Nucleus accumbens (tissue), 56 donors: ENCODE results near the gene KRTAP10-5.
"Not testable (repeated sequence)": the region's sequence is repeated elsewhere in the genome, so short reads cannot be mapped to it uniquely, and the experiment has no call there.

Source experiments
- DNase-seq, 56 donors: peaks; one replicate each; lab custom pipeline; 2025; lab: John Stamatoyannopoulos, UW

The KRTAP10-5 gene

DNA sequence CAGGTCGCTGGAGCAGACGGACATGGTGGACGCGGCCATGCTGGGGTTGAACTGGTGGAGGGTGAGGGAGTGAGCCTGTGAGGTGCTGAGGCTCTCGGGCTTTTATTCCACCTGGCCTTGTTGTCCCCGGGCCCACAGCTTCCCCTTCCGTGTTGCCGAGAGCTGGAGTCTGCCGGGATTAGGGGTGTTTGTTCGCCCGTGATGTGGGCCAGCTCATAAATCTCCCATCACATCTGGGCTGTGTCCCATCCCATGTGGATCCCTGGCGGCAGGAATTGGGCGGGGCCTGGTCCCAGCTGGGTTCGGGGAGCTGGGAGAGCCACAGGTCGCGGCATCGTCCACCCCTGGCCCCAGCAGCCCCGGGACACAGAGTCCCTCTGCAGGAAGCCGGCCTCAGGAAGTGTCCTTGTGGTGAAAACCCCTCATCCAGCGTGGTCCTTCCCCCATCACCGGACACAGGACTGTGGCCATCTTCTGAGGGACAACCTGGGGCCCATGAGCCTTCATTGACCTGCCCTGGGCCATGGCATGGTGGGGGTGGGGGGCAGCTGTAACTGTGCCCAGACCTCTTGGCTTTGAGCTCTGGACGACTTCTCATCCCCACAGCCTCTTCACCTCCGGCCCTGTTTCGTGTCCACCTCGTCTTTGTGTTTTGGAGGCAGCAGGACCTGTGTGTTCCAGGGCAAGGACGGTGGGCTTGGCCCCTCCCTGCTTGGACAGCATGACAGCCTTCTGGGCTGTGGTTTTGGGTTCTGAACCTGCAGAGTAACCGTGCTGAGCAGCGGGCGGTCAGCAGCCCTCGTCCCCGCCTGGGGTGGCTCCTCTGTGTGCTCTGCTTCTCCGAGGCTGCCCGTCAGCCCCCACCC is 12.3 kb upstream of the KRTAP10-5 start, which contains the start of gene KRTAP10-6:
TSS of gene KRTAP10-6 (minus strand) at position 60 of the 866 bp plus-strand sequence. CDS start at position 39, 21 bp downstream.
- no peak for DNase-seq

DNA sequence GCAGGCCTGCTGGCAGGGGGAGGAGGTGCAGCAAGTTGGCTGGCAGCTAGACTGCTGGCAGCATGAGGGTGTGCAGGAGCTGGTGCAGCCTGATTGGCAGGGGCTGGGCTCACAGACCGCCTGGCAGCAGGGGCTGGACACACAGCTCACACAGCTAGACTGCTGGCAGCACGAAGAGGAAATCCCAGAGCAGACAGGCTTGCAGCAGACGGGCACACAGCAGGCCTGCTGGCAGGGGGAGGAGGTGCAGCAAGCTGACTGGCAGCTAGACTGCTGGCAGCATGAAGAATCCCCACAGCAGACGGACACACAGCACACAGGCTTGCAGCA is 11.4 kb upstream of the KRTAP10-5 start:
- not testable (repeated sequence) for DNase-seq

DNA sequence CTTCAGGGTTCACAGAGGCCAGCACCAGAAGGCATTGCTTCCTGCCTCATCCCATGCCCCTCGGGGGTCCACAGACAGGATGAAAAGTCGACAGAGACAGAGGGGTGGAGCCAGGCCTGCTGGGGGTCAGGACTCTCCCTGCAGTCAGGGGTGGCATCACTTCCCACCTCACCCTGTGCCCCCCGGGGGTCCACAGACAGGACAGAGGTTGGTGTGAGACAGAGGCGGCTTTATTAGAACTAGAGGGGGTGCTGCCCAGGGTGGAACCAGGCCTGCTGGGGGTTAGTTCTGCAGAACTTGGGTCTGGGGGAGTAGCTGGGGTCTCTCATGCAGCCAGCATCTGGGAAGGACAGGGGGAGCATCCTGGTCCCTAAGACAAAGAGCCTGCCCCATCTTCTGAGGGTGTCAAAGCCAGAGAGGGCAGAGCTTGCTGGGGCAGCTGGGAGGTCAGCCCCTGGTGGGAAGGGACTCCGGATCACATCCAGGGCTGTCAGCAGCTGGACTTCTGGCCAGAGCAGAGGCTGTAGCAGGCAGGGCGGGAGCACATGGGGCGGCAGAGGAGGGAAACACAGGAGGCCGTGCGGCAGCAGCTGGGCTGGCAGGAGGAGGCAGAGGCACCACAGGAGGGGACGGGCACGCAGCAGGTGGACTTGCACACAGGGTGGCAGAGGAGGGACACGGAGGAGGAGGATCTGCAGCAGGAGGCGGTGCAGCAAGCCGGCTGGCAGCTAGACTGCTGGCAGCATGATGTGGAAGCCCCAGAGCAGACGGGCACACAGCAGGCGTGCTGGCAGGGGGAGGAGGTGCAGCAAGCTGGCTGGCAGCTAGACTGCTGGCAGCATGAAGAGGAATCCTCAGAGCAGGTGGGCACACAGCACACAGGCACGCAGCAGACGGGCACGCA is 10.7 kb upstream of the KRTAP10-5 start:
- not testable (repeated sequence) for DNase-seq

DNA sequence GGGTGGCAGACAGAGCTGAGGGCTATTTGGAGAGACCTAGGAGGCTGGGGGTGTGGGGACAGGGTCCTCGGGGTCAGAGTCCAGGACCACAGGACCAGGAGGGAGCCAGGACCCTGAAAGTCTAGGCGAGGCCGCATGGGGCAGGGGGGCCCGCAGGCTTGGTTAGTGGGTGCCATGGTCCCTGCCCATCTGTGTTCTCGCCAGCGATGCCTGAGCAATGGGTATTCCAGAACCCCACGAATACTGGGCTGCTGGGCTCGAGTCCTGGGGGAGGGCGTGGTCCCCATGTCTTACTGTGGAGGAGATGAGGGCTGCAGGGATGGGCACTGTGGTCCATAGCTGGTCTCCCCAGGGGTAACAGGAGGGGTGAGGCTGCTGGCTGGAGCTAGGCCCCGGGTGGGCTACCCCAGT is 9.9 kb upstream of the KRTAP10-5 start:
- DNase-seq: no peak

DNA sequence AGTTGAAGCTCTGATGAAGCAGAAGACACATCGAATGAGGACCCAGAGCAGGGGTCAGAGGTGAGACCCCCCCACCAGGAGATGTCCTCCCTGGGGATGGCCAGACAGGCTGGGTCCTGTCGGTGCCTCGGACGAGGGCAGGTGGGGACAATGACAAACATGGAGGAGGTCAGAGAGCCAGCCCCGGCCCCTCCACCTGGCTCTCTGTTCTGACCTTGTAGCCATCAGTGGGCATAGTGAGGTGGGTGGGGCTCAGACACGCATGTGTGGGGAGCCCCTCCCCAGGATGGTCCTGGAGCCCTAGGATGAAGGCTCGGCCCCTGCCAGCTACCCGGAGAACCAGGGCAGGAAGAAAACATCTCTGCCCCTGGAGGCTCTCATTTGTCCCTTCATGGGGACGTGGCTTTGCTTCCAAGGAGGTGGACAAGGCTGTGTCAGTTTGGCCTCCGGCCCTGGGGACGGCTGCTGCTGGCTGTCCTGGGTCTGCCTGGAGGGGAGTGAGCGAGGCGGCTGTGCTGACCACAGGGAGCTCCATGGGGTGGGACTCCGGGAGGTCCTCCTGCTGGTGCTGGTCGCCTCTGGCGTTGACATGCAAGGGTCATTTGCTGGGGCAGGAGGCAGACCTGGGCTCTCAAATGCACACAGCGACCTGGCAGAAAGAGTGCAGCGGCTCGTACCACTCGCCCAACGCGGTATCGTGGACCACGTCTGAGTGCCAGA is 9.3 kb upstream of the KRTAP10-5 start:
- no peak for DNase-seq

DNA sequence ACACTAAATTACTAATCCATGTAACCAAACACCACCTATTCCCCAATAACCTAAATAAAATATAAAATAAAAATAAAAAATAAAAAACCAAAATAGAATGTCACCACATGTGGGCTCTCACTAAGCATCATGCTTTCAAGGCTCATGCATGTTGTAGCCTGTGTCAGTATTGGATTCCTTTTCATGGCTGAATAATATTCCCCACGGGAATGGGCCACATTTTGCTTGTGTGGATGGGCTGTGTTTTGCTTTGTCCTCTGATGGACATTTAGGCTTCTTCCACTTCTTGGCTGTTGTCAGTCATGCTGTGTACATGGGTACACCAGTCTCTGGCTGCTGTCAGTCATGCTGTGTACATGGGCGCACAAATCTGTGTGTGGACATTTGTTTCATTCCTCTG is 8.7 kb upstream of the KRTAP10-5 start:
- no peak for DNase-seq

DNA sequence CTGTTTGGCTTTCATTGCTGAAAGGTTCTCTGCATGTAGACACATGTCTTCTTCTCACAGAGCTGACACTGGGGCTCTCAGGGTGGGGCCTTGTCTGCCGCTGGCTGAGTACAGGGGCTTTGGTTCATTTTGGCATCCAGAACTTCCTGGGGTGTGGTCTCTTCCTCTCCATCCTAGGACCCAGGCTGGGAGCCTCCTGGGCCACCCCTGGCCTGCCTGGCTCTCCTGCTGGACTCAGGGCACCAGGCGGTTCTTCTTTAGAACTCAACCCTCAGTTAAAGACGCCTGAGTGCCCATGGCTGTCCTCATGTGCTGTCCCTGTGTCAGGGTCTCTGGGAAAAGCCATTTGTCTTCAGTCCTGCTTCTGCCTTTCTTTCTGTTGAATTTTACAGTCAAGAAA is 5.5 kb upstream of the KRTAP10-5 start:
- no peak for DNase-seq

DNA sequence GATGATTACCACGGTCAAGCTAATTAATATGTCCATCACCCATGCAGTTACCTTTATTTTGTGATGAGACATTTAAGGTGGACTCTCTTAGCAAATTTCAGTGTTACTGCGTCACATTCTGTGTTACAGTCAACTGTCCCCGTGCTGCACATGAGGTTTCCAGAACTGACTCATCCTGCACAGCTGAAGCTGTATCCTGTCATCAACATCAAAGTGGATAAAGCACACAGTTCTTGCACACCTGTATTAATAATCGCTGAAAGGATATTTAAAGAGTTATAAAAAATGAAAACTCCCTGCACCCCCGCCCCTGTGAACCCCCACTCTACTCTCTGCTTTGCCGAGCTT is 3.4 kb upstream of the KRTAP10-5 start:
- DNase-seq: peak in 7 of 56 donors; percentile 7 to 50 (median 15)

DNA sequence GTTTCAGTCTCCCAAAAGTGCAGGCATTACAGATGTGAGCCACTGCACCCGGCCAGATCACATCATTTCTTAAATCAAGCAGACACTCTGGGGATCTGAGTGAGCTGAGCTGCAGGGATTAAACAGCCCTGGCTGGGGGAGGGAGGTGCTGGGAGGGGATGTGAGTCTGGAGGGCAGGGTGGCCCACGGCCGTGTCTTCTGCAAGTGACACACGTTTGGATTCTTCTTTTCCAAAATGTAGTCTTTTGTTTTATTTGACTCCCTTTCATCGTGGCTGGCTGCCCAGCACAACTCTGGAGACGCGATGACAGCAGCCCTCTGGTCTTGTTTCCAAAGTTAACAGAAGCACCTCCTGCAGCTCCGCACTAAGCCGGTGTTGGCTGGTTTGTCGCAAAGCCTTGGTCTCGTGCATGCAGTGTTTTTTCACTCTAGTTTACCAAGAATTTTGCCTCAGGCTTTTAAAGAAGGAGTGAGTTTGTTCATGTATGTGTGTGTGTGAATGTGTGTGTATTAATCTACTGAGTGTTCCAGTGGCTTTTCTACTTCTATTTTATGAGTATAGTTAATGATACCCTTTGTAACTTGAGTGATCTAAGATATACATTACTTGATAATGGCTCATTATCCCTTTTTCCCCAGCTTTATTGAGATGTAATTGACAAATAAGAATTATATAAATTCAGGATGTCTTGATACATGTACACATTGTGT is 2.8 kb upstream of the KRTAP10-5 start:
- DNase-seq: no peak

DNA sequence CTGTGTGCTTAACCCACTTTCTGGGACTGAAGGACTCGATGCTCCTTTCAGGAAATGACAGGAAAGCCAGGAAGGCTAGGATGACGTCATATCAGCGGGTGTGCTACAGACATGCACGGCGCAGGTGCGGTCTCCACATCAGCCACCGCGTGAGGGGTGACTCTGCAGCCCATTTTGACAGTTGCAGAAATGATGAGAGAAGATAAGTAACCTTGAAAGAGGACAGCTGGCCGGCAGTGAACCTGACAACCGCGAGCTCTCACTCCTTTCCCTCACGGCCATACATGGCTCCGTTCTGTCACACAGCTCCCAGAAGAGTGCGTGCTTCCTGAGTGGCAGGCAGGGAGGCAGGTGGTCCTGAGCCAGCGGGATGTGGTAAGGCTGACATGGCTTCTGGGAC is 1.7 kb upstream of the KRTAP10-5 start:
- no peak for DNase-seq

DNA sequence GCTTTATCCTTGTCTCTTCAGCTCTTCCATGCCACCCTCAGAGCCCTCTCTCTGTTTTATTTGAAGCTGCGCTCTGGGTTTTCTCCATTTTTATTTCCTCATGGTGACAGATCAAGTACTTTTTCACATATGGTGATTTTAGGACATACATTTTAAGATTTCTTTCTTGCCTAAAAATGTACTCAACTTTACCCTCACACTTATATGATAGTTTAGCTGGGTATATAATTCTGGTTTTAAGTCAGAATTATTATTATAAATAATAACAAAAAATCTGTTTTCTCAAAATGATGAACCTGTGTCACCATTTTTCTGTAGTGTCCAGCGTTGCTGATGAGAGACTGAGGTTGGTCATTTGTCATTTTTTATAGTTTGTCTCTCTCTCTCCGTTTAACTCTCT is 754 bp upstream of the KRTAP10-5 start:
- DNase-seq: no peak

DNA sequence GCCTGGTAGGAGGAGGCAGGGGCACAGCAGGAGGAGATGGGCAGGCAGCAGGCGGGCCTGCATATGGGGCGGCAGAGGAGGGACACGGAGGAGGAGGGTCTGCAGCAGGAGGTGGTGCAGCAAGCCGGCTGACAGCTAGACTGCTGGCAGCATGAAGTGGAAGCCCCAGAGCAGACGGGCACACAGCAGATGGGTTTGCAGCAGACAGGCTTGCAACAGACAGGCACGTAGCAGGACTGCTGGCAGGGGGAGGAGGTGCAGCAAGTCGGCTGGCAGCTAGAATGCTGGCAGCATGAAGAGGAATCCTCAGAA is 615 bp downstream of the KRTAP10-5 start:
- no peak for DNase-seq

DNA sequence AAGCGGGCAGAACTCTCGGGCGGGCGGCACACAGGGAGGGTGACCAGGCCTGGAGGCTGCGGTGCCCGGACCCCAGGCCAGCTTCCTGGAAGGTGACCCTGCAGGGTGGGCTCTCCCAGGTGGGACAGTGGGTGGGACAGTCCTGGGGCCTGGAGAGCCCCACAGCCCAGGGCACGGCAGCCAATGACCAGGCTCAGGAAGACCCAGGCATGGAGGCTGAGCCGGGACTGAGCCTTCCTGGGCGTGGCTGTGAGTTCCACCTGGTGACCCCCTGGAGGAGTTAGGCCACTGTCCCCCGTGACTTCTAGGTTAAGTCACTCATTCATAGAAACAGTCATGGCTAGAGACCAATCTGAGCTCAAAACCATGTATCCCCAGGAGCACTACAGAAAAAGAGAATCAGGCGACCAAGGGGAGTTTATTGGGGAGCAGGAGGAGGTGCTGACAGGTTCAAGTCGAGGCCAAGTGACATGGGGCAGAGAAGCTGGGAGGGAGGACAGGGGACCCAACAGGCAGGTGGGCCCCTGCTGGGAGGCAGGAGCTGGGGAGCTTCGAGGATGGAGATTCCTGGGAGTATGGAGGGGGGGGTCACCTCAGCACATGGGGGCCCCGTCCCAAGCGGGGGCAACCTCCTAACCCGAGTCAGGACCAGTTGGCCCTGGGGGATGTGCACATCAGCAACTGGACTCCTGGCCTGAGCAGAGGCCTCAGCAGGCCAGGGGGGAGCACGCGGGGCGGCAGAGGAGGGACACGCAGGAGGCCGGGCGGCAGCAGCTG is 1.2 kb downstream of the KRTAP10-5 start:
- no peak for DNase-seq

DNA sequence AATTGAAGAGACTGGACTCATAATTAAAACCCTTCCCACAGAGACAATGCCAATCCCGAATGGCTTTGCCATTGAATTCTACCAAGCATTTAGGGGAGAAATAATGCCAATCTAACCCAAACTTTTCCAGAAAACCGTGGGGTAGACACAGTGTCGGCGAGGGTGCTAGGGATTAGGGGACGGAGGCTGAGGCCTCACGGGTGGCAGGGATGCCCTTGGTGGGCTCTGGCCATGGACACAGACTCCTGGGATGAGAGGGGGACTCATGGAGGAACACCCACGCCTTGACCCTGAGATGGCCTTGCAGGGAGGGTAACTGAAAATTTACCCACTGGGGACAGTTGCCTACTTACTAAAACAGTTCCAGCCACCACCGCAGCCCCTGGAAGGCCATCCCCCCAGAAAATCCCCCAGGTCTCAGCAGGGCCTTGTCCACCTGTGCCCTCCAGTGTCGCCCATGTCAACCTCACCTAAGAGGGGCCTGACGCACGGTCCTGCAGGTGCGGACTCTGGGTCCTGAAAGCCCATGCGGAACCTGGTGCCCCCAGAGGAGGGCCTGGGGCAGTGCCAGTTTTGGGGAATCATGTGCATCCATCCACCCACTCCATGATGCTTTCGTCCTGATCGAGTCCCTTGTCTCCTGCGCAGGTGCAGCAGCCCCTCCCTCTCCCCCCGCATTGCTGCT is 1.9 kb downstream of the KRTAP10-5 start:
- no peak for DNase-seq

DNA sequence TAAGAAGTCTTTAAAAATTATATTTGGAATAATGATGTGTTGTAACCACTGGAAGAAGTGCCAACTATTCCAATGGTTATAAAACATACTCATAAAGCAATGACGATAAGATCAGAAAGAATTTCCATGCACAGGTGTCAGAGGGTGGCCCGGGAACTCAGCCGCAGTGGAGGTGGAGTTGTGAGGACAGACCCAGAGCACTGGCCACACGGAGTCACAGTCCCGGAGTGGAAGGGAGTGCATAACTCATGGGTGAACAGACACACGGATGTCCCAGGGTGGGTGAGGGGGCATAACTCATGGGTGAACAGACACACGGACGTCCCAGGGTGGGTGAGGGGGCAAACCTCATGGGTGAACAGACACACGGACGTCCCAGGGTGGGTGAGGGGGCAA is 4.4 kb downstream of the KRTAP10-5 start:
- DNase-seq: no peak

DNA sequence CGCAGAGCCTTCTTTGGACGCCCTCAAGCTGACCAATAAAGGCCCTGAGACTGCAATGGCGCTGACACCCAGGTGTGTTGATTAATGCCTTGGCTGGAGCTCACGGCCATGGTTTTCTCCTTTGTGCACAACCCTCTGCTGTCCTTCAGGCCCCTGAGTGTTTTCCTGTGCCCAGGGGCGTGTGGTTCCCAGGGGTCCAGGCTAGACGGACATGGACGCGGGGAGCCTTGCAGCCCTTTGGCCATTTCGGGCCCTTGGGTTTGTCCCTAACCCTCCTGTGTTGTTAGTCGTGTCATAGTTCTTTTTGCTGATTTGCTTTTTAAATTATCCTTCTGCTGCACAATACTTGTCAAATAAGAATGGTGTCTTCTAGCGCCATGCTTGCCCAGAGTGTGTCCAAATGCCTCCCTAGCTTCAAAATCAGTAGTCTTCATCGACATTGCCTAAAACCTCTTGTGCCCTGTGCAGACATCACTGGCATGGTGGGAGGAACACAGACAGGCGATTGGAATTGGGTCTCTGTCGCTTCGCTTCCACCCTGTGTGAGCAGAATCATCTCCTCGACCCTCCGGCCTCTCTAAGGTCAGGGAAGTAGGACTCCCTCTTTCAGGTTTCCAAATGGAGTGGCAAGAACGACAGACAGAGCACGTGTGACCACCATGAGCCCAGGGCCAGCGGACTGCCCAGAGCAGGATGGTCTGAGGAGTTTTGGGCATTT is 4.9 kb downstream of the KRTAP10-5 start:
- no peak for DNase-seq

DNA sequence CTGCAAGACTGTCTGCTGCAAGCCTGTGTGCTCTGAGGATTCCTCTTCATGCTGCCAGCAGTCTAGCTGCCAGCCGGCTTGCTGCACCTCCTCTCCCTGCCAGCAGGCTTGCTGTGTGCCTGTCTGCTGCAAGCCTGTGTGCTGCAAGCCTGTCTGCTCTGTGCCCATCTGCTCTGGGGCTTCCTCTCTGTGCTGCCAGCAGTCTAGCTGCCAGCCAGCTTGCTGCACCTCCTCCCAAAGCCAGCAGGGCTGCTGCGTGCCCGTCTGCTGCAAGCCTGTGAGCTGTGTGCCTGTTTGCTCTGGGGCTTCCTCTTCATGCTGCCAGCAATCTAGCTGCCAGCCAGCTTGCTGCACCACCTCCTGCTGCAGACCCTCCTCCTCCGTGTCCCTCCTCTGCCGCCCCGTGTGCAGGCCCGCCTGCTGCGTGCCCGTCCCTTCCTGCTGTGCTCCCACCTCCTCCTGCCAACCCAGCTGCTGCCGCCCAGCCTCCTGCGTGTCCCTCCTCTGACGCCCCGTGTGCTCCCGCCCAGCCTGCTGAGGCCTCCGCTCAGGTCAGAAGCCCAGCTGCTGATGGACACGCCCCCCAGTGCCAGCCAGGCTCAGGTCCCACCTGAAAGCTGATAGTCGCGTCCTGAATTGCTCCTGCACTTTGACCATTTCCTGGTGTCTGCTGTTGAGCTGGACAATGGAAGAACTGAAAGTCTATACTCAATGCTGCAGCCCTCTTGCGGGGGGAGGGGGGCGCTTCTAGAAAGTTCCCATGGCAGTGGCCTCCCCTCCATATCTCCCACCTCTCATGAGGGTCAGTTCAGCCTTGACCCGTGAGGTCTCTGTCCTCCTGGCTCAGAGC is 5.7 kb downstream of the KRTAP10-5 start:
- no peak for DNase-seq
